Brain microvascular endothelial cell (primary cell): Measurements from ENCODE around the gene DEAF1.
"Not testable (repeated sequence)": the region's sequence is repeated elsewhere in the genome, so short reads cannot be mapped to it uniquely, and the experiment has no call there.

Experiments used
- DNase-seq: peaks from one replicate; pipeline ENCODE4 v3.0.0-alpha.2; 2020
- H3K27ac ChIP-seq: fragments of 250-450 bp; sonication (Bioruptor Pico); 2 replicates; pipeline ENCODE4 v1.5.1; 2020; ENCODE audit warnings: mild to moderate bottlenecking, moderate library complexity
- H3K27me3 ChIP-seq: fragments of 250-450 bp; sonication (Bioruptor Pico); replicated peaks from 2 replicates; pipeline ENCODE4 v1.5.1; 2020; ENCODE audit warnings: mild to moderate bottlenecking
- H3K36me3 ChIP-seq: fragments of 250-450 bp; sonication (Bioruptor Pico); replicated peaks from 2 replicates; pipeline ENCODE4 v1.5.1; 2020; ENCODE audit warnings: mild to moderate bottlenecking
- H3K4me3 ChIP-seq: 2 replicates; pipeline ENCODE4 v1.5.1; 2011; ENCODE audit warnings: low read depth, mild to moderate bottlenecking, control low read depth, low read length, moderate library complexity
- in situ Hi-C: cut with HindIII; loops from 2 replicates; pipeline ENCODE4 v1.10.0; 2017; ENCODE audit warnings: low sequenced_read_pairs, low pct_ligation_motif_present
- TF ChIP-seq, protein P1 (sequence below): IDR thresholded peaks from 2 replicates; pipeline ENCODE4 v1.5.1; 2011; ENCODE audit warnings: low read depth, mild to moderate bottlenecking, moderate library complexity, low read length, control low read depth, inconsistent platforms; ENCODE audit errors: missing control alignments

The DEAF1 gene

GRCh38 chr11:657691-658126, 37.3 kb downstream of the DEAF1 start:
- TF ChIP-seq, protein P1, sequence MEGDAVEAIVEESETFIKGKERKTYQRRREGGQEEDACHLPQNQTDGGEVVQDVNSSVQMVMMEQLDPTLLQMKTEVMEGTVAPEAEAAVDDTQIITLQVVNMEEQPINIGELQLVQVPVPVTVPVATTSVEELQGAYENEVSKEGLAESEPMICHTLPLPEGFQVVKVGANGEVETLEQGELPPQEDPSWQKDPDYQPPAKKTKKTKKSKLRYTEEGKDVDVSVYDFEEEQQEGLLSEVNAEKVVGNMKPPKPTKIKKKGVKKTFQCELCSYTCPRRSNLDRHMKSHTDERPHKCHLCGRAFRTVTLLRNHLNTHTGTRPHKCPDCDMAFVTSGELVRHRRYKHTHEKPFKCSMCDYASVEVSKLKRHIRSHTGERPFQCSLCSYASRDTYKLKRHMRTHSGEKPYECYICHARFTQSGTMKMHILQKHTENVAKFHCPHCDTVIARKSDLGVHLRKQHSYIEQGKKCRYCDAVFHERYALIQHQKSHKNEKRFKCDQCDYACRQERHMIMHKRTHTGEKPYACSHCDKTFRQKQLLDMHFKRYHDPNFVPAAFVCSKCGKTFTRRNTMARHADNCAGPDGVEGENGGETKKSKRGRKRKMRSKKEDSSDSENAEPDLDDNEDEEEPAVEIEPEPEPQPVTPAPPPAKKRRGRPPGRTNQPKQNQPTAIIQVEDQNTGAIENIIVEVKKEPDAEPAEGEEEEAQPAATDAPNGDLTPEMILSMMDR = no peak
- Histone ChIP-seq H3K36me3 (peaks cover 15% of the 10 kb centered on the region), H3K27ac (no peak overlapping the region), H3K4me3 (no peak overlapping the region), H3K27me3 (no peaks in the 10 kb centered on the region)
- DNase-seq = no peak
- in situ Hi-C loops = no loop called here

DNA sequence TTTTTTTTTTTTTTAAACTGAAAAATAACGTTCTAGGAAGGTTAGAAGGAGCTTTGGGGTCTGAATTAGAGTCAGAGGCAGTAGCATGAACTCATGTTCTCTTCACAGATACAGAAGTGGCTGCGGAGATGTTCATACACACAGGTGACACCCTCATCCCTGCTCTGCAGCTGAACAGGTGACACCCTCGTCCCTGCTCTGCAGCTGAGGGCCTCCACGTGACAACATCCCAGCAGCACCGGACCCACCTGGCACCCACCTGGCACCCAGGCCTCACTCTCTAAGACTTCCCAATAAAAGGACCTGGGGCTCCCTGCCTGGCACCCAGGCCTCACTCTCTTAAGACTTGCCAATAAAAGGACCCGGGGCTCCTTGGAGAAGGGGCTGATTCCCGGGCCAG, 38.2 kb downstream of the DEAF1 start:
- H3K27me3 ChIP-seq = no peaks in the 10 kb centered on the region
- H3K27ac ChIP-seq = no peak overlapping the region
- in situ Hi-C loops = no loop called here
- H3K4me3 ChIP-seq = no peak overlapping the region
- TF ChIP-seq, protein P1 = no peak
- peaks cover 15% of the 10 kb centered on the region for H3K36me3 ChIP-seq
- no peak for DNase-seq

DNA sequence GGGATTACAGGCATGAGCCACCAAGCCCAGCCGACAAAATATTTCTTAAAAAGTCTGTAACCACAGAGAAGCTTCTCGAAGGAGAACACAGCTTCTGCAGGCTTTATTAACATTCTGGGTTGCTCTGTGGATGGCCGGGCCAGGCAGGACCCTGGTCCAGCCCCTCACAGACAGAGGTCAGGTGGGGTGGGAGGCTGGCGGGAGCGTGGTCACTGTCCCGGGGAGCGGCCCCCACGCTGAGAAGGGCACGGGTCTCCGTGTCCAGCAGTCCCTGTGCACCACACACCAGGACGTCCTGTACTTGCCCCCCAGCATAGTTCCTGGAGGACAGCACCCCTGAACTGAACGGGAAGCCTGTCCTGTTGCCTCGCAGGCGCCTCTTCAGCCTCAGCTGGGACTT, 38.6 kb downstream of the DEAF1 start:
- Histone ChIP-seq H3K4me3 (no peak overlapping the region), H3K27ac (no peak overlapping the region), H3K27me3 (no peaks in the 10 kb centered on the region), H3K36me3 (peaks cover 15% of the 10 kb centered on the region)
- DNase-seq = no peak
- in situ Hi-C loops = no loop called here
- TF ChIP-seq, protein P1 = no peak

DNA sequence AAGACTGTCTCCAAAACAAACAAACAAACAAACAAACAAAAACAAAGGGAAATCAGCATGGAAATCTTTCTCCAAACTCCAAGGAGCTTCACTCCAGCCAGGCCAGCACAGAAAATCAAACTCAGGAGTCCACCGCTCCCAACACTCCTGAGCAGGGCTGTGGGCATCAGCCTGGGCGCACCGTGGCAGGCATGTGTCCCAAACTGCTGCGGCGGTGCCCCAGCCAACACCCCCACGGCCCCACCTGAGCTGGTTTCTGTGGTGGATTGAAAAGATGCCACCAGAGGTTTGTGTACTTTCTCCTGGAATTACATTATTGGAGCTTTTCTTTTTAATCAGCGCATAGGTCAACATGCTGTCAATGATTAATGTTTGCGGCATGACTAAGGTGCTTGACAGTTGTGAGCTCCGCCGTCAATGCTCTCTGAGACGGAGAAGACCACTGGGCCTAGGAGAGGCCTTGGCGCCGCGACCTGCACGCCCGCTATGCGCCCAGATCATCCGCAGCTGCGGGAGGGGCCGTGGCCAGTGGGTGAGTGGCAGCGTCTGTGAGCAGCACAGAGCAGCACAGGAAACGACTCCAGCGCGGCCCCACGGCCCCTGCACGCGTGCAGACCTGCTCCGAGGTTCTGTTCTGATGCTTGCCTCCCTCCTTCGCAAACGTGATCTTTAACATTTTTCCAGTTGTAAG, 39.8 kb downstream of the DEAF1 start:
- DNase-seq = no peak

DNA sequence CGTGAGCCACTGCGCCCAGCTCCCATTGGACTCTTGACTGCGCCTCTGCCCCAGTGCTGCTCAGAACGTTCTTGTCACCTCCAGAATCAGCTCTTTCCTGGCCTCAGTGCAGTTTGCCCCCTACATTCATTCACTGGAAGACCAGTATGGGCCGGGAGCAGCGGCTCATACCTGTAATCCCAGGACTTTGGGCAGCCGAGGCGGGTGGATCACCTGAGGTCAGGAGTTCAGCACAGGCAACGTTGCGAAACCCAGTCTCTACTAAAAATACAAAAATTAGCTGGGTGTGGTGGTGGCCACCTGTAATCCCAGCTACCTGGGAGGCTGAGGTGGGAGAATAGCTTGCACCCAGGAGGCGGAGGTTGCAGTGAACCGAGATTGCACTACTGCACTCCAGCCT, 40.6 kb downstream of the DEAF1 start:
- H3K4me3 ChIP-seq, H3K27me3 ChIP-seq, H3K27ac ChIP-seq, DNase-seq, in situ Hi-C loops, H3K36me3 ChIP-seq: not testable (repeated sequence)

More for the DNA sequence above, 39.8 kb downstream of the DEAF1 start:
- peaks cover 11% of the 10 kb centered on the region for H3K36me3 ChIP-seq
- in situ Hi-C loops = no loop called here
- H3K27ac ChIP-seq = no peak overlapping the region
- H3K4me3 ChIP-seq = no peak overlapping the region
- H3K27me3 ChIP-seq = no peaks in the 10 kb centered on the region
- TF ChIP-seq, protein P1 = no peak

DNA sequence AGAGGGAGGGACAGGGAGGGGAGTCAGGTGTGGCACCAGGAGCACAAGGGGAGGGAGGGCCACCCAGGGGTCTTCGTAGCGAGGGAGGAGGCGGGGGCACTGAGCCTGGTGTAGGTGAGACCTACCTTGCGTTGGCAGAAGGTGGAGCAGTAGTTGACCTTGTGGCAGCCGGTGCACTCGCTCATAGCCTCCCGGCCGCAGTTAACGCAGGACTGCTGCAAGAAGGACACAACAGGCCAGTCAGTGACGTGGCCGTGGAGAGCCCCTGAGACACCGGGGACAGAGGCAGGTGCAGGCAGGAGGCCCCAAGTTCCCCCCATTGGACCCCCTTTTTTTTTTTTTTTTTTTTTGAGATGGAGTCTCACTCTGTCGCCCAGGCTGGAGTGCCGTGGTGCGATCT, 41.2 kb downstream of the DEAF1 start:
- Histone ChIP-seq H3K36me3 (peaks cover 8% of the 10 kb centered on the region), H3K27me3 (no peaks in the 10 kb centered on the region), H3K4me3 (no peak overlapping the region), H3K27ac (no peak overlapping the region)
- TF ChIP-seq, protein P1 = no peak
- DNase-seq = no peak
- in situ Hi-C loops = no loop called here

- H3K4me3 ChIP-seq, H3K36me3 ChIP-seq, DNase-seq, in situ Hi-C loops, H3K27me3 ChIP-seq, H3K27ac ChIP-seq: not testable (repeated sequence)
Measured at GRCh38 chr11:653136-653535, 41.9 kb downstream of the DEAF1 start.
